GM13977 (cell line): Measurements from ENCODE around the gene CEP170.

Source experiments
- DNase-seq: peaks from one replicate; pipeline ENCODE4 v3.0.0; 2012; ENCODE audit warnings: low spot score
- CTCF ChIP-seq: IDR thresholded peaks from 2 replicates; pipeline ENCODE4 v1.5.1; 2012; ENCODE audit warnings: mild to moderate bottlenecking, control low read depth; ENCODE audit not compliant: insufficient read depth; ENCODE audit errors: extremely low read depth, missing control alignments
- in situ Hi-C: fragments of 300-500 bp; cut with MboI; formaldehyde crosslinking; loops from one replicate; pipeline ENCODE4 v1.12.0; 2022; ENCODE audit warnings: low sequenced_read_pairs, low pct_unique_long_range_greater_than_20kb, mixed read lengths, inconsistent platforms; ENCODE audit not compliant: unreplicated experiment

The CEP170 gene

GRCh38 chr1:243280571-243281129, 25.6 kb upstream of the CEP170 start:
- no peak for TF ChIP-seq CTCF
- in situ Hi-C loops: no loop called here
- DNase-seq: no peak

- TF ChIP-seq CTCF: no peak
- DNase-seq: no peak
- in situ Hi-C loops: no loop called here
These were observed 20.2 kb upstream of the CEP170 start for GRCh38 chr1:243275316-243275715.

- no peak for DNase-seq
- in situ Hi-C loops: no loop called here
- TF ChIP-seq CTCF: no peak
These were observed 18.9 kb upstream of the CEP170 start for GRCh38 chr1:243273945-243274344.

GRCh38 chr1:243273506-243273905, 18.4 kb upstream of the CEP170 start:
- no peak for TF ChIP-seq CTCF
- in situ Hi-C loops: no loop called here

GRCh38 chr1:243272401-243272800, 17.3 kb upstream of the CEP170 start:
- in situ Hi-C loops: no loop called here
- TF ChIP-seq CTCF: no peak
- no peak for DNase-seq

More at GRCh38 chr1:243273506-243273905, 18.4 kb upstream of the CEP170 start:
- DNase-seq: no peak

- no peak for TF ChIP-seq CTCF
- DNase-seq: no peak
- in situ Hi-C loops: no loop called here
These were observed 16.9 kb upstream of the CEP170 start for GRCh38 chr1:243271996-243272395.
